ENCODE results near the gene IDH3B.
A peak's percentile ranks its signal among the peaks of the same experiment; 100 is the strongest.

The IDH3B gene

DNA sequence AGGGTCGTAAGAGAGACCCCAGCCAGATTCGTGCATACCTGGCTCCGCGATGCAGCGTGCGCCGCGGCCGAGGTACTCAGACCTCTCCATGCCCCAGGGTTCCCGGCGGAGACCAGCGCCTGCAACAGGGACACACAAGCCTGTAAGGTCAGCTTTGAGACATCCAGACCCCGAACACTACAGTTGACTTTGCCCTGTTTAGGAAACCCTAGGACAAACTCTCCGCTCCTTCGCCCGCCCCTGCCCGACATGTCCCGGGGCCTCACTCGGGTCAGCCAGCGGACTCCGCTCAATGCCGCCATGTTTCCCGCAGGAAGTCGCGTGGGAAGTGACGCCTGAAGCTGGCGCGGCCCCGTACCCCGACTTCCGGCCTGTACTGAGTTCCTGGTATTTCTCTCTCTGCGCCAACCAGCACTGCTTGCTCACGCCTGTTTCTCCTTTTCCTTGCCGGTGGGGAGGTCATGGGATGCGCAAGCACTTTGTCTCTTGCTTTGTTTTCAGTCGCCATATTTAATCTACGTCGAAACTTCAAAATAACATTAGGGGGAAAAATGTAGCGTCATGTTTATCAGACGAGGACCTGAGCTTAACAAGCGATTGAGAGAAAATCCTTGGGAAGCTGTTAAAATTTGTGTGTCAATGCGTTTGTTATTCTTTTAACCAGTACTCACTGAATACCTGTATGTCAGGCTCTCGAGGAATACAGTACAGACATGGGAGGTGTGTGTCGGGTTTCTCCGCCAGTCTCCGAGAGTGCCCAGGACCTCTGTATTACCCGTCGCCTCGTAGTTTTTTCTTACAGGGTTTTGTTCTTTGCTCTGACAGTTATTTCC, at the start of gene IDH3B:
Gene IDH3B, minus strand, starts transcription at position 330 of the 833 bp plus-strand sequence. Its CDS starts 28 bp downstream, at position 302.
- Histone ChIP-seq H3K4me1 (ENCODE audit: insufficient read depth, low read length) (peaks cover 5% of the 10 kb centered on the region; the same call in 1 of the 2 replicates), H3K27ac (ENCODE audit: low read length) (peak within 1 kb of the TSS; percentile 97), H3K27me3 (ENCODE audit: insufficient read depth, low read length) (peaks cover 22% of the 10 kb centered on the region), H3K4me3 (ENCODE audit: low read length) (peak within 1 kb of the TSS; percentile 98), H3K9me3 (ENCODE audit: insufficient read depth, low read depth, low read length) (no peaks in the 10 kb centered on the region), H3K9ac (ENCODE audit: low read depth, low read length) (peak within 1 kb of the TSS; percentile 90), H3K36me3 (ENCODE audit: insufficient read depth, low read depth, low read length) (peaks cover 33% of the 10 kb centered on the region)

DNA sequence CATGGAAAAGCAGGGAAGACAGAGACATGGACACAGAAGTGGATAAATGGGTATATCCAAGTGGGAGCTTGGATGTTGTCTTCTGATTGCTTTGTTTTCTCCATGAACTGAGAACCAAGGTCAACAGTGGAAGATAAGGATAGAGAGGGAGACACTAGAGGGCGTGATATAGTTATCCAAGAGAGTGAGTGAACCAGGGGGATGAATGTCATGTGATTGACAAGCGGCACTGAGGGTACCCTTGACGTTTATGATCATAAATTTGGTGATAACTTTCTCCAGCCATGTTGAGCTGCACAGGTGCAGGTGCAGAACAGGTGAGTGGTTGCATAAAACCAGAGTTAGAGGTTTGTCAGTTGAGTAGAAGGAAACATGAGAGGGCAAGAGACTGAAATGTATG, 49.3 kb upstream of the IDH3B start:
- no peak overlapping the region for H3K27ac ChIP-seq (ENCODE audit: low read length)
- H3K27me3 ChIP-seq (ENCODE audit: insufficient read depth, low read length): peaks cover 11% of the 10 kb centered on the region; the same call in 1 of the 2 replicates
- no peak overlapping the region for H3K9ac ChIP-seq (ENCODE audit: low read depth, low read length)
- no peaks in the 10 kb centered on the region for H3K36me3 ChIP-seq (ENCODE audit: insufficient read depth, low read depth, low read length)
- no peaks in the 10 kb centered on the region; the same call in 1 of the 2 replicates for H3K4me1 ChIP-seq (ENCODE audit: insufficient read depth, low read length)
- H3K9me3 ChIP-seq (ENCODE audit: insufficient read depth, low read depth, low read length): no peaks in the 10 kb centered on the region
- no peak overlapping the region for H3K4me3 ChIP-seq (ENCODE audit: low read length)

DNA sequence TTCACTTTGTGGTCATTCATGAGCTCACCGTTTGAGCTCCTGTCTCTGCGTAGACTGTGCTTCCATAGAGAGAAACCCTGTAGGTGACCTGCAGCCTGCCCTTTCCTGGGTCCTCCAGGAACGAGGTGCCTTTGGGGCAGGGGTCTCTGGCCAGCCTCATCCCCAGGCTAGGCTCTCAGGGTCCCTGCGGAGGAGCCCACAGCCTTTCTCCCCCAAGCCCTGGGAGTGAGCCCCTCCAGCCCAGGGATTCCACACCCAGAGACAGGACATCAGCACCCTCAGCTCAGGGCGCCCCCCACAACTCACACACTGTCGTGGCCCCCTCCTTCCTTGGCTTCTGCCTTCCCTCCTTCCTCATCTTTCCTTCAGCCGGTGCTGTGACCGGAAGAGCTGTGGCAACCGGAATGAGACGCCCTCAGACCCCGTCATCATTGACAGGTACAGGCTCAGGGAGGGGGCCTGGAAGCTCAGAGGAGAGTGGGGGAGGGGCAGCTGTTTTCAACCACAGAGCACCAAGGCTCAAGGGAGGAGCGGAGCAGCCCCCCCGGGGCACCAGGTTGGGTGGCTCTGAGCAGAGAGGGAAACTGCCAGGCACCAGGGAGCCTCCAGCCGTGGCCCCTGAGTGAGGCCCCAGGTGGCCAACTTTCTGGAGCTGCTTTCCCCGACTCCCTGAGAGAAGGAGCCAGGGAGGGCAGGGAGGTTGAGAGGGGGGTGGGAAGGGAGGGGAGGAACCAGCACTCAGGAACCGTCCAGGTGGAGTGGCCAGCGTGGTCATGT, 45.4 kb upstream of the IDH3B start:
- peaks cover 6% of the 10 kb centered on the region; the same call in 1 of the 2 replicates for H3K4me1 ChIP-seq (ENCODE audit: insufficient read depth, low read length)
- no peak overlapping the region for H3K27ac ChIP-seq (ENCODE audit: low read length)
- H3K27me3 ChIP-seq (ENCODE audit: insufficient read depth, low read length): peaks cover 49% of the 10 kb centered on the region
- no peak overlapping the region for H3K4me3 ChIP-seq (ENCODE audit: low read length)
- no peaks in the 10 kb centered on the region for H3K9me3 ChIP-seq (ENCODE audit: insufficient read depth, low read depth, low read length)
- H3K36me3 ChIP-seq (ENCODE audit: insufficient read depth, low read depth, low read length): no peaks in the 10 kb centered on the region
- H3K9ac ChIP-seq (ENCODE audit: low read depth, low read length): no peak overlapping the region

DNA sequence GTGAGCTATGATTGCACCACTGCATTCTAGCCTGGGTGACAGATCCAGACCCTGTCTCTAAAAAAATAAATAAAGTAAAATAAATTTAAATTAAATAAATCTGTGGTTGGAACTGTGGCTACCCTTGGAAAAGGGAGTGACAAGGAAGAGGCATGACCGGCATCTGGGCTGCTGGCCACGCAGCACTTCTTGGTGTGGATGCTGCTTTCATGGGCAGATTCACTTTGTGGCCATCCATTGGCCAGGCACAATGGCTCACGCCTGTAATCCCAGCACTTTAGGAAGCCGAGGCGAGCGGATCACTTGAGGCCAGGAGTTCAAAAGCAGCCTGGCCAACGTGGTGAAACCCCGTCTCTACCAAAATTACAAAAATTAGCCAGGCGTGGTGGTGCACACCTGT, 44.6 kb upstream of the IDH3B start:
- Histone ChIP-seq H3K4me1 (ENCODE audit: insufficient read depth, low read length) (peaks cover 6% of the 10 kb centered on the region; the same call in 1 of the 2 replicates), H3K36me3 (ENCODE audit: insufficient read depth, low read depth, low read length) (no peaks in the 10 kb centered on the region), H3K9ac (ENCODE audit: low read depth, low read length) (no peak overlapping the region), H3K9me3 (ENCODE audit: insufficient read depth, low read depth, low read length) (no peaks in the 10 kb centered on the region), H3K27me3 (ENCODE audit: insufficient read depth, low read length) (peaks cover 53% of the 10 kb centered on the region), H3K27ac (ENCODE audit: low read length) (no peak overlapping the region), H3K4me3 (ENCODE audit: low read length) (no peak overlapping the region)

DNA sequence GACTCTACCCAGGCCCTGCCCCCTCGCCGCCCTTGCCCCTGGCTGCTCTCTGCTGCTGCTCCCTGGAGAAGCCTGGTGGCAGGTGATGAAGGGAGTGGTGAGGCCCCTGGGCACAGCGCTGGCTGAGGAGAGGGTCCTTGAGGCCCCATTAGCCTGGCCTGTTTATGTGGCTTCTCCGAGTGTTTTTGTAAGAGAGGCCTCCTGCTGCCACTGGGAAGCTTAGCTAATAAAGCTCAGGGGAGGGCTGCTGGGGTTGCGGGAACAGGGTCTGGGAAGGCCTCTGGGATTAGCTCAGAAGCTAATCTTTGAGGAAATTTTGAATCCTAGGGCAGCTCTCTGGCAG, 44.0 kb upstream of the IDH3B start:
- H3K27me3 ChIP-seq (ENCODE audit: insufficient read depth, low read length): peaks cover 59% of the 10 kb centered on the region
- peaks cover 6% of the 10 kb centered on the region; the same call in 1 of the 2 replicates for H3K4me1 ChIP-seq (ENCODE audit: insufficient read depth, low read length)
- no peaks in the 10 kb centered on the region for H3K9me3 ChIP-seq (ENCODE audit: insufficient read depth, low read depth, low read length)
- no peak overlapping the region for H3K9ac ChIP-seq (ENCODE audit: low read depth, low read length)
- no peak overlapping the region for H3K27ac ChIP-seq (ENCODE audit: low read length)
- H3K36me3 ChIP-seq (ENCODE audit: insufficient read depth, low read depth, low read length): no peaks in the 10 kb centered on the region
- H3K4me3 ChIP-seq (ENCODE audit: low read length): no peak overlapping the region

DNA sequence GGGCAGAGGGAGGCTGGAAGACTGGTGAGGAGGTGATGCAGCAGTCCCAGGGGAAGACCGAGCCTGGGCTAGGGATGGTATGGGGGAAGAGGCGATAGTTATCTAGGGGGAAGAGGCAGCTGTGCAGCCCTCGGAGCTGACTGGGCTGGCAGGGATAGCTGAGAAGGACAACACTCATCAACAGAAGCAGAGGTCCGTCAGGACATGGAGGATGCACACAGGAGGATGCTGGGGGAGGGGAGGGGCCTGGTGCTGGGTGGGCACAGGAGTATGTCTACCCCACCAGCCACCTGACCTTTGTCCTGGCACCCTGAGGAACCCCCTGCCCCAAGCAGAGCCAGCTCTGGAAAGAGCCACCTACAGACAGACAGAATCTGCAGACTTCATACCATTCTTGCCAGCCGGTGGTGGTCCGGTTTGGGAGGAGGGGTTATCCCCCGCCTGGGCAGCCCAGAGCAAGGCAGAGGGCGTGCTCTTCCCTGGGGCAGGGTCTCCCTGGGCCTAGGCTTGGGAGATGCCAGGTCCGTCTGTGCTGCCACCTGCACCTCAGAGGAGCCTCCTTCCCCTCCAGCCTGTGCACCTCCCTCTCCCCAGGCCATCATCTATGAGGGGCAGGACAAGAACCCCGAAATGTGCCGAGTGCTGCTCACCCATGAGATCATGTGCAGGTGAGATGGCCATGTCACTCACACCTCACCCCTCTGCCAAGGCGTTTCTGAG, 43.5 kb upstream of the IDH3B start:
- Histone ChIP-seq H3K4me3 (ENCODE audit: low read length) (no peak overlapping the region), H3K4me1 (ENCODE audit: insufficient read depth, low read length) (peaks cover 6% of the 10 kb centered on the region; the same call in 1 of the 2 replicates), H3K9ac (ENCODE audit: low read depth, low read length) (no peak overlapping the region), H3K9me3 (ENCODE audit: insufficient read depth, low read depth, low read length) (no peaks in the 10 kb centered on the region), H3K27ac (ENCODE audit: low read length) (no peak overlapping the region), H3K27me3 (ENCODE audit: insufficient read depth, low read length) (peaks cover 64% of the 10 kb centered on the region), H3K36me3 (ENCODE audit: insufficient read depth, low read depth, low read length) (no peaks in the 10 kb centered on the region)

DNA sequence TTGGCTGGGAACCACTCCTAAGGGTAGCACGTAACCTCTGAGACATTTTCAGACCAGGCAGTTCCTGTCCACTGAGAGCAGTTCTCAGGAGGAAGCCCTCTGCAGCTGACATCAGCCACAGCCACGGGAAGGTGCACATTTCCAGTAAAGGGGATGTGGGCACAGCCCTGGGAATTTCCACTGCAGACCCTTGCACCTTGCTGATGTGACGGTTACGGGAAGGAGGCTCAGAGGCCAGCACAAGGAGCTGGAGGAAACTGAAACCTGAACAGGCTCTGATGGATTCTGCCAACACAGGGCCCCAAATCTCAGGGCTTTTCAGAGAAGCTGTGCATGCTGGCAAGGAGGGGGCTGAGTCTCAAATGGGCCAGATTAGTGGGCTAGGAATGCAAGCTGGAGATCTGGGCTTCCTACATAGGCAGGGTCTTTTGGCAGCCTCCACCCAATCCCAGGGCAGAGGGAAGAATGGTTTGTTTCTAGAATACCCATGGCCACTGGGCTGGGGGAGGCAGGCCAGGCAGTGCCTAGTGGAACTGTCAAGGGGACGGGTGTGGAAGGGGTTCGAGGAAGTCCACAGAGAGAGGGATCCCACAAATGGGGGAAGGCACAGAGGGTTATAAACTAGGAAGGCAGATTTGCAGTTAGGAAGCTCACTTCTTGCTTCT, 42.8 kb upstream of the IDH3B start:
- no peak overlapping the region for H3K9ac ChIP-seq (ENCODE audit: low read depth, low read length)

DNA sequence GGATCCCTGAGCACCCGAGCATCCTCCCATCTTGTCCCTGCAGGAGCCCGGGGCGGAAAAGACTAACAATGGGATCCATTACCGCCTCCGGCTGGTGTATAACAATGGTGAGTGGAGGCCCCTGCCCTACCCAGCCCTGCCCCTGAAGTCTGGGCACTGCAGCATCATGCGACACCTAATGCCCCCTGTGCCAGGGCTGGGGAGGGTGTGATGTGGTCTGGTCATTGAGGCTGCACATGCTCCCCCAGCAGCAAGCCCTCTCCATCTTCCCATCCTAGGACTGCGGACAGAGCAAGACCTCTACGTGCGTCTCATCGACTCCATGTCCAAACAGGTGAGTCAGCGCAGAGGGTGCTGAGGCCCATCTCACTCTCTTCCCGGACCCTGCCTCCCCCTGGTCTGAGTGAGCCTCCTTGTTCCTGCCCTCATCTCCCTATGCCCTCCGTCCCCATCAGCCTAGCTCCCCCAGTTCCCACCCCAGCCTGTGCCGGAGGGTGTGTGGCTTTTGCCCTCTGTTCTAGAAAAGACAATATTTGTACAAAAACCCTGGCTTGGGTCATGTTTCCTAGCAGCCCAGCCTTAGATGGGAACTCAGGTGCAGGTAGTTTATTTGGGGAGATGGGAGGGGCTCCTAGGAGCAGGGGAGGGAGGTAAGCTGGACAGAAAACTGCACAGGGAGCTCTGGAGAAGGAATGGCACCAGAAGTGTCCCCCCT, 42.1 kb upstream of the IDH3B start:
- Histone ChIP-seq H3K9ac (ENCODE audit: low read depth, low read length) (no peak overlapping the region), H3K9me3 (ENCODE audit: insufficient read depth, low read depth, low read length) (no peaks in the 10 kb centered on the region), H3K27me3 (ENCODE audit: insufficient read depth, low read length) (peaks cover 74% of the 10 kb centered on the region), H3K36me3 (ENCODE audit: insufficient read depth, low read depth, low read length) (no peaks in the 10 kb centered on the region), H3K4me3 (ENCODE audit: low read length) (no peak overlapping the region), H3K27ac (ENCODE audit: low read length) (no peak overlapping the region), H3K4me1 (ENCODE audit: insufficient read depth, low read length) (peaks cover 6% of the 10 kb centered on the region; the same call in 1 of the 2 replicates)

More for the DNA sequence above, 42.8 kb upstream of the IDH3B start:
- Histone ChIP-seq H3K4me3 (ENCODE audit: low read length) (no peak overlapping the region), H3K27me3 (ENCODE audit: insufficient read depth, low read length) (peaks cover 67% of the 10 kb centered on the region), H3K4me1 (ENCODE audit: insufficient read depth, low read length) (peaks cover 6% of the 10 kb centered on the region; the same call in 1 of the 2 replicates), H3K27ac (ENCODE audit: low read length) (no peak overlapping the region), H3K9me3 (ENCODE audit: insufficient read depth, low read depth, low read length) (no peaks in the 10 kb centered on the region), H3K36me3 (ENCODE audit: insufficient read depth, low read depth, low read length) (no peaks in the 10 kb centered on the region)

DNA sequence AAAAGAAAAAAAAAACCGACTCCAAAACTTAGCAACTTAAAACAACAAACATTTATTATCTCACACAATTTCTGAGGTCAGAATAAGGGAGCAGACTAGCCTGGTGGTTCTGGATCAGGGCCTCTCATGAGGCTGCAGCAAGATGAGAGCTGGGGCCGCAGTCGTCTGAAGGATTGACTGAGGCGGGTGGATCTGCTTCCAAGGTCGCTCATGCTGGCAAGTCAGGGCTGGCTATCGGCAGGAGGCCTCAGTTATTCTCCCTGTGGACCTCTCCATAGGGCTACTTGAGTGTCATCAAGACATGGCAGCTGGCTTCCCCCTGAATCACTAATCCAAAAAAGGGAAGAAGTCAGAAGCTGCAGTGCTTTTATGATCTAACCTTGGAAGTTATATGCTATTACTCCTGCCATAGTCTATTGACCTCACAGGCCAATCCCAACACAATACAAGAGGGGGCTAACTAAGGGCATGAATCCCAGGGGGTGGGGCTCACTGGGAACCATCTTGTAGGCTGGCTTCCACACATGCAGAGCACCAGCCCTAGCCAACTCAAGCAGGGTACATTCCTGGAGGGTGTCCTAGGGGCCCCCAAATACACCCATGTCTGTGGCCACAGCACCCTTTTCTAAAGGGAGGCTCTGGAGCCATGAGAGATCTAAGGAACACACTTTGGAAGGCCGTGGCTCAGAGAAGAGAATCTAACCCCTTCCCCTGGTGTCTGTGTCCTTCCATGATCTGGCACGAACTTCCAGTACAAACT, 39.9 kb upstream of the IDH3B start:
- H3K9ac ChIP-seq (ENCODE audit: low read depth, low read length): no peak overlapping the region
- H3K9me3 ChIP-seq (ENCODE audit: insufficient read depth, low read depth, low read length): no peaks in the 10 kb centered on the region
- peaks cover 92% of the 10 kb centered on the region for H3K27me3 ChIP-seq (ENCODE audit: insufficient read depth, low read length)
- H3K27ac ChIP-seq (ENCODE audit: low read length): no peak overlapping the region
- H3K36me3 ChIP-seq (ENCODE audit: insufficient read depth, low read depth, low read length): no peaks in the 10 kb centered on the region
- peaks cover 13% of the 10 kb centered on the region; the same call in 1 of the 2 replicates for H3K4me1 ChIP-seq (ENCODE audit: insufficient read depth, low read length)
- H3K4me3 ChIP-seq (ENCODE audit: low read length): no peak overlapping the region

DNA sequence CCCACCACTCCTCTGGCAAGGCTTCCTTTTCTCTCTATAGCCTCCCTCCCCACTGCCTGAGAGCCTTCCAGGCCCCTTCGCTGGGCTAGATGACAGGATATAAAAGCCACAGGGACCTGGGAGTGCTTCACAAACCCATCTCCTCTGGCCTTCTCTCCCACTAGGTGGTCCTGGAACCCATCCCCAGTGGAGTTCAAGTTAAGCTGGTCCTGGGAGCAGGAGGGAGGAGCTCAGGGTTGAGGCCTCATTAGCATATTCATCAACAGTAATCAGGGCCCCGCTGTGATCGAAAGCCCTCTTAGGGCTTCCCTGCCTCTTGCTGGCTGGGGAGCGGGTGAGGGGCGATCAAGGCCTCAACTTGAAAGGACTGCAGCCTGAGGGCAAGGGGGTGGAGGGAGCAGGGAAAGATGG, 37.7 kb upstream of the IDH3B start:
- Histone ChIP-seq H3K4me1 (ENCODE audit: insufficient read depth, low read length) (peaks cover 13% of the 10 kb centered on the region; the same call in 1 of the 2 replicates), H3K4me3 (ENCODE audit: low read length) (no peak overlapping the region), H3K27ac (ENCODE audit: low read length) (no peak overlapping the region), H3K36me3 (ENCODE audit: insufficient read depth, low read depth, low read length) (no peaks in the 10 kb centered on the region), H3K9me3 (ENCODE audit: insufficient read depth, low read depth, low read length) (no peaks in the 10 kb centered on the region), H3K27me3 (ENCODE audit: insufficient read depth, low read length) (peaks cover 98% of the 10 kb centered on the region), H3K9ac (ENCODE audit: low read depth, low read length) (no peak overlapping the region)
